ENCODE data around the gene CDYL2. TPM values are rescaled to one million over a fixed set of nuclear protein-coding genes. Genes with fewer than 3 reads are reported as not detected.

CDYL2 gene
- total and polyA plus RNA-seq, 7 donors, result 1.2 to 8.8 (median 2.5) TPM

GRCh38 chr16:80720804-80721371 is 83.5 kb downstream of the CDYL2 start:
- intact Hi-C loops (cut with DNase I), result no loop called here
- Histone ChIP-seq H3K4me3 (no peak overlapping the region), H3K36me3 (no peaks in the 10 kb centered on the region), H3K27ac (no peak overlapping the region), H3K9me3 (peaks cover 0 to 4% (median 1%) of the 10 kb centered on the region in 4 donors), H3K4me1 (peaks cover 0 to 7% (median 0%) of the 10 kb centered on the region in 4 donors), H3K27me3 (no peaks in the 10 kb centered on the region)
- WGBS, 2 donors, result 78 to 90% methylated on average over 5 of the region's 5 CpGs
- DNase-seq, result no peak
- no peak for TF ChIP-seq CTCF (IDR thresholded peaks at IDR 0.05)
- TF ChIP-seq POLR2AphosphoS5 (IDR thresholded peaks at IDR 0.05), result no peak
- no peak for TF ChIP-seq POLR2A (IDR thresholded peaks at IDR 0.05)
- no peak for TF ChIP-seq EP300 (IDR thresholded peaks at IDR 0.05)

- intact Hi-C loops (cut with DNase I), result no loop called here
- 44 to 89% methylated on average over 2 of the region's 2 CpGs for WGBS, 2 donors
These were observed 84.8 kb downstream of the CDYL2 start for GRCh38 chr16:80719573-80719972.

GRCh38 chr16:80718480-80719220 is 85.7 kb downstream of the CDYL2 start:
- no peak overlapping the region for H3K4me3 ChIP-seq
- WGBS, 2 donors, result 75 to 82% methylated on average over 10 of the region's 10 CpGs
- no peaks in the 10 kb centered on the region for H3K36me3 ChIP-seq
- peaks cover 0 to 7% (median 0%) of the 10 kb centered on the region in 4 donors for H3K4me1 ChIP-seq
- H3K27me3 ChIP-seq, result no peaks in the 10 kb centered on the region
- no peak for DNase-seq
- peaks cover 0 to 4% (median 1%) of the 10 kb centered on the region in 4 donors for H3K9me3 ChIP-seq
- no peak overlapping the region for H3K27ac ChIP-seq
- TF ChIP-seq POLR2AphosphoS5 (IDR thresholded peaks at IDR 0.05) (no peak), EP300 (IDR thresholded peaks at IDR 0.05) (no peak)
- intact Hi-C loops (cut with DNase I), result no loop called here

More at GRCh38 chr16:80719573-80719972, 84.8 kb downstream of the CDYL2 start:
- peaks cover 0 to 4% (median 1%) of the 10 kb centered on the region in 4 donors for H3K9me3 ChIP-seq
- no peaks in the 10 kb centered on the region for H3K36me3 ChIP-seq
- TF ChIP-seq CTCF (IDR thresholded peaks at IDR 0.05) (no peak), EP300 (IDR thresholded peaks at IDR 0.05) (no peak), POLR2AphosphoS5 (IDR thresholded peaks at IDR 0.05) (no peak)
- H3K27ac ChIP-seq, result no peak overlapping the region
- no peaks in the 10 kb centered on the region for H3K27me3 ChIP-seq
- peaks cover 0 to 7% (median 0%) of the 10 kb centered on the region in 4 donors for H3K4me1 ChIP-seq
- no peak overlapping the region for H3K4me3 ChIP-seq
- no peak for DNase-seq

- no peak for DNase-seq
- Histone ChIP-seq H3K27me3 (no peaks in the 10 kb centered on the region), H3K9me3 (peaks cover 0 to 4% (median 0%) of the 10 kb centered on the region in 4 donors), H3K36me3 (no peaks in the 10 kb centered on the region), H3K27ac (no peak overlapping the region), H3K4me3 (no peak overlapping the region), H3K4me1 (peaks cover 0 to 7% (median 0%) of the 10 kb centered on the region in 4 donors)
- TF ChIP-seq POLR2A (IDR thresholded peaks at IDR 0.05), result no peak
- TF ChIP-seq CTCF (IDR thresholded peaks at IDR 0.05), result no peak
- no peak for TF ChIP-seq POLR2AphosphoS5 (IDR thresholded peaks at IDR 0.05)
- TF ChIP-seq EP300 (IDR thresholded peaks at IDR 0.05), result no peak
- intact Hi-C loops (cut with DNase I), result no loop called here
- WGBS, 2 donors, result 75 to 76% methylated on average over 3 of the region's 3 CpGs
These were observed 86.8 kb downstream of the CDYL2 start for GRCh38 chr16:80717611-80718010.

- TF ChIP-seq EP300 (IDR thresholded peaks at IDR 0.05), result no peak
- no peak for TF ChIP-seq CTCF (IDR thresholded peaks at IDR 0.05)
- no peak for TF ChIP-seq POLR2A (IDR thresholded peaks at IDR 0.05)
- no peak for TF ChIP-seq POLR2AphosphoS5 (IDR thresholded peaks at IDR 0.05)
- no peak overlapping the region for H3K4me3 ChIP-seq
- no peaks in the 10 kb centered on the region for H3K9me3 ChIP-seq
- no peaks in the 10 kb centered on the region for H3K36me3 ChIP-seq
- 83 to 84% methylated on average over 2 of the region's 2 CpGs for WGBS, 2 donors
- intact Hi-C loops (cut with DNase I), result no loop called here
- H3K27ac ChIP-seq, result no peak overlapping the region
- H3K27me3 ChIP-seq, result no peaks in the 10 kb centered on the region
- no peak for DNase-seq
- peaks cover 0 to 7% (median 0%) of the 10 kb centered on the region in 4 donors for H3K4me1 ChIP-seq
These were observed 87.7 kb downstream of the CDYL2 start for GRCh38 chr16:80716564-80717139.
